SJSA1 (cell line): ENCODE results near the gene FZD1. TPM values are rescaled to one million over a fixed set of nuclear protein-coding genes. Genes with fewer than 3 reads are reported as not detected.

ENCODE experiments used
- DNase-seq, 2 experiments: peaks; one replicate each; pipeline ENCODE4 v3.0.0-alpha.2; 2015 to 2020; ENCODE audit warnings: low spot score in 2 of 2, low read depth in 1 of 2
- H3K27ac ChIP-seq: fragments of 250-450 bp; sonication (Bioruptor Pico); 2 replicates; pipeline ENCODE4 v1.5.1; 2020; ENCODE audit warnings: mild to moderate bottlenecking, moderate library complexity
- H3K27me3 ChIP-seq: fragments of 250-450 bp; sonication (Bioruptor Pico); replicated peaks from 2 replicates; pipeline ENCODE4 v1.5.1; 2020; ENCODE audit warnings: mild to moderate bottlenecking, moderate library complexity
- H3K36me3 ChIP-seq: fragments of 250-450 bp; sonication (Bioruptor Pico); 2 replicates; pipeline ENCODE4 v1.5.1; 2020; ENCODE audit warnings: mild to moderate bottlenecking
- H3K4me1 ChIP-seq: fragments of 250-450 bp; sonication (Bioruptor Pico); replicated peaks from 2 replicates; pipeline ENCODE4 v1.6.1; 2021; ENCODE audit warnings: mild to moderate bottlenecking
- H3K4me3 ChIP-seq: fragments of 250-450 bp; sonication (Bioruptor Pico); 2 replicates; pipeline ENCODE4 v1.5.1; 2020; ENCODE audit warnings: mild to moderate bottlenecking
- H3K9me3 ChIP-seq: fragments of 250-450 bp; sonication (Bioruptor Pico); replicated peaks from 2 replicates; pipeline ENCODE4 v1.5.1; 2020; ENCODE audit warnings: mild to moderate bottlenecking
- total RNA-seq: library from RNA; depleted of rRNA; stranded (reverse); fragments of >200 nt; shearing (Covaris generic); gene quantifications from 2 replicates; pipeline ENCODE4 v1.2.3, GENCODE V29; 2014; rRNA removed

FZD1 gene
- 9.9 and 11.6 TPM in 2 replicates for total RNA-seq

DNA sequence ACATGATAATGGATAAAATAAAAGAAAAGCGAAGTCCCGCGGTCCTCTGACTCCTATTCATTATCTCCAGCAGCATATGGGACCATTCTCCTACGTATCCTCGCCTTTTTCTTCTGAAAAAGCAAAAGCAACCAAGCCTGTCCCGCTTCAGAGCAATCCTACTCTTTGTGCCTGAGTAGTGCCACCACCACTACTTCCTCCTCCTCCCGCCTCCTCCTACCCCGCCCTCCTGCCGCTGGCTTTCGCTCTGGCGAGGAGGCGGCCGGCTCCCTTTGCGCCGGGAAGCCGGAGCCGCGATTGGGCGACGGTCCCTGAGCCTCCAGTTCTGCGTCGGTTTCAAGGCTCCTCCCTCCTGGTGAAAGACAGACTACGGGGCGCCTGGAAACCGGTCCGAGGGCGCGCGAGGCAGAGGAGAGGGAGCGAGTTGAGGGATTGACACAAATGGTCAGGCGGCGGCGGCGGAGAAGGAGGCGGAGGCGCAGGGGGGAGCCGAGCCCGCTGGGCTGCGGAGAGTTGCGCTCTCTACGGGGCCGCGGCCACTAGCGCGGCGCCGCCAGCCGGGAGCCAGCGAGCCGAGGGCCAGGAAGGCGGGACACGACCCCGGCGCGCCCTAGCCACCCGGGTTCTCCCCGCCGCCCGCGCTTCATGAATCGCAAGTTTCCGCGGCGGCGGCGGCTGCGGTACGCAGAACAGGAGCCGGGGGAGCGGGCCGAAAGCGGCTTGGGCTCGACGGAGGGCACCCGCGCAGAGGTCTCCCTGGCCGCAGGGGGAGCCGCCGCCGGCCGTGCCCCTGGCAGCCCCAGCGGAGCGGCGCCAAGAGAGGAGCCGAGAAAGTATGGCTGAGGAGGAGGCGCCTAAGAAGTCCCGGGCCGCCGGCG lies at the start of gene FZD1:
FZD1 (plus strand) TSS at position 388 of the 878 bp plus-strand sequence; CDS start at position 836, 448 bp downstream.
- H3K9me3 ChIP-seq = no peaks in the 10 kb centered on the region
- peaks cover 19% of the 10 kb centered on the region for H3K4me1 ChIP-seq
- H3K36me3 ChIP-seq = peaks cover 17% of the 10 kb centered on the region
- H3K27ac ChIP-seq = peak within 1 kb of the TSS; percentile 65
- no peaks in the 10 kb centered on the region; the same call in 1 of the 2 replicates for H3K27me3 ChIP-seq
- DNase-seq = peak; percentile 98 to 99
- peak within 1 kb of the TSS; percentile 76 for H3K4me3 ChIP-seq

- Histone ChIP-seq H3K9me3 (no peaks in the 10 kb centered on the region; the same call in 1 of the 2 replicates), H3K27ac (no peak overlapping the region), H3K27me3 (no peaks in the 10 kb centered on the region), H3K36me3 (no peaks in the 10 kb centered on the region), H3K4me1 (peaks cover 22% of the 10 kb centered on the region), H3K4me3 (no peak overlapping the region)
- DNase-seq = no peak
Measured at GRCh38 chr7:91226411-91226810, 37.8 kb upstream of the FZD1 start.

- H3K27ac ChIP-seq = peak overlapping the region; percentile 24
- DNase-seq = peak in 1 of 2 experiments; percentile 58
Measured at GRCh38 chr7:91228327-91228726, 35.9 kb upstream of the FZD1 start.

GRCh38 chr7:91228927-91229558 lies 35.2 kb upstream of the FZD1 start:
- Histone ChIP-seq H3K9me3 (no peaks in the 10 kb centered on the region; the same call in 1 of the 2 replicates), H3K27ac (peak overlapping the region; percentile 24), H3K27me3 (no peaks in the 10 kb centered on the region), H3K4me1 (peaks cover 22% of the 10 kb centered on the region), H3K4me3 (no peak overlapping the region), H3K36me3 (no peaks in the 10 kb centered on the region)
- DNase-seq = peak in 1 of 2 experiments; percentile 47

More at GRCh38 chr7:91228327-91228726, 35.9 kb upstream of the FZD1 start:
- Histone ChIP-seq H3K36me3 (no peaks in the 10 kb centered on the region), H3K9me3 (no peaks in the 10 kb centered on the region; the same call in 1 of the 2 replicates), H3K4me3 (no peak overlapping the region), H3K27me3 (no peaks in the 10 kb centered on the region), H3K4me1 (peaks cover 22% of the 10 kb centered on the region)

DNA sequence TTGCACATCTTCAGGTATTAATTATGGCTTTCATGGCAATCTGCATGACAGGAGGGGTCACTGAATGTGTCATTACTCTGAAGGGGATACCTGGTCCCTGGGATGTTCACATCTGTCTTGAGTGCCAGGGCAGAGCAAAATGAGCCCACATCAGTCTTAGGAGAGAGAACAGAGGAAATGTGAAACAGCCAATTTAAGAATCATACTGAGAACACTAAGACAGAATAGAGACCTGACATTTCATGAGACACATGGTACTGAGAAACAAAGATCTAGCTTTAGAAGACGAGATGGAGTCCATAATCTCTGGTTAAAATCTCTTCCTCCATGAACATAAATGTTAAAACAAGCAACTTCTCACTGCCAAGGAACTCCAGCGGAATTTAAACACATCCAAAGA lies 34.1 kb upstream of the FZD1 start:
- peaks cover 22% of the 10 kb centered on the region for H3K4me1 ChIP-seq
- no peaks in the 10 kb centered on the region for H3K27me3 ChIP-seq
- H3K9me3 ChIP-seq = no peaks in the 10 kb centered on the region; the same call in 1 of the 2 replicates
- no peak overlapping the region for H3K4me3 ChIP-seq
- H3K36me3 ChIP-seq = no peaks in the 10 kb centered on the region
- no peak for DNase-seq
- no peak overlapping the region for H3K27ac ChIP-seq

DNA sequence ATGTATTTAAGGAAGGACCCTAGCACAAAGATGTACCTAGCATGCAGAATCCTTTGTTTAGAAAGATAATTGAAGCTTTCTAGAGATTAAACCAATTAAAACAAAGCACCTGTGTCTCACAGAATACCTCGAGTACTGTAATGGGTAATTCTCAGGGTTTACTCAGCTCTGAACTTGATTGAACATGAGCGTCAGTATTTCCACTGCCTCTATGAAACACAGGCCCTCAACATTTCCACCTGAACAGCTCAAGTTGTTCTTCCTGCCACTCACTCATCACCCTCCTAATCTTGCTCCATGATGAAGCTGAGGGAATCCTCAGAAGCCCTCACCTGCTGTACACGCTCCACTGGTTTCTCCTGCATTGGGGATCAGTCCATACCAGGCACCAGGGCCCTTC lies 33.7 kb upstream of the FZD1 start:
- Histone ChIP-seq H3K27me3 (no peaks in the 10 kb centered on the region), H3K4me1 (peaks cover 22% of the 10 kb centered on the region), H3K36me3 (no peaks in the 10 kb centered on the region), H3K9me3 (no peaks in the 10 kb centered on the region; the same call in 1 of the 2 replicates), H3K4me3 (no peak overlapping the region), H3K27ac (no peak overlapping the region)
- no peak for DNase-seq

DNA sequence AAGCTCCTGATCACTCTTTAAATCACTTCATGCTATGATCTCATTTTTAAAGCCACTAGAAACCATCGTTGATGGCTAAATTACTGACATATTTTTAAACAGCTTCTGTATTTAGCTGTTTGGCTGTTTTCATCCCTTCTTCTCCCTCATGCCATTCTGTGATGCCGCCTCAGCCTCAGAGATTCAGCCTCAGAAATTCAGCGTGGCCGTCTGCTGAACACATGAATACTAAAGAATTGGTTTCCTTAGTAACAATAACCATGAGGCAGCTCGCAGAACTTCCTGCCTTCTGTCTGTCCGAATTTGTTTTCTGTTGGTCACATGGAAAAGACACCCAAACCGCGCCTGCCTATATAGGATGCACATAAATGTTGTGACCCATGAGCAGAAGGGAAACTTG lies 31.0 kb upstream of the FZD1 start:
- H3K4me1 ChIP-seq = peaks cover 16% of the 10 kb centered on the region
- no peaks in the 10 kb centered on the region for H3K36me3 ChIP-seq
- no peaks in the 10 kb centered on the region for H3K27me3 ChIP-seq
- no peak overlapping the region for H3K27ac ChIP-seq
- no peaks in the 10 kb centered on the region for H3K9me3 ChIP-seq
- H3K4me3 ChIP-seq = no peak overlapping the region
- no peak for DNase-seq

GRCh38 chr7:91235211-91235832 lies 28.9 kb upstream of the FZD1 start:
- Histone ChIP-seq H3K9me3 (no peaks in the 10 kb centered on the region), H3K4me1 (peaks cover 11% of the 10 kb centered on the region), H3K27me3 (no peaks in the 10 kb centered on the region), H3K4me3 (no peak overlapping the region), H3K36me3 (no peaks in the 10 kb centered on the region), H3K27ac (no peak overlapping the region)
- no peak for DNase-seq

DNA sequence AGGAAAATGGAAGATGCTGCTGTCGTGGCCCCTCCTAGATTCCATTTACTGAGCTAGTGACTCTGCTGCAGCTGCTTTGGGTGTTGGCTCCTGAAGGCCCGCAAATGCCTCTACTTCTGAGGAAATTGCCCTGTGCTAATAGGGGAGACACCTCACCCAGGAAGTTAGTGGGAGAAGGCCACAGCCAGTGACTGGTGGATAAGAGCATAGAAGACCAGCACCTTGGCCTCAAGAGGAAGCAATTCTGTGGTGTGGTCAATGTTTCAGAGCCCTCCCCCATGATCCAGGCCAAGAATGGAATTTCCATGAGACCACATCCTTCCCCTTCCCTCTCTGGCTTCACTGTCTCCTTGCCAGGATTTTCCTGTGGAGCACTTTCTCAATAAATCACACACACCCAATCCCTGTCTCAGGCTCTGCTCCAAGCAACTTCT lies 25.0 kb upstream of the FZD1 start:
- peak overlapping the region; percentile 21; the same call in 1 of the 2 replicates for H3K27ac ChIP-seq
- no peak overlapping the region for H3K4me3 ChIP-seq
- H3K27me3 ChIP-seq = no peaks in the 10 kb centered on the region
- no peaks in the 10 kb centered on the region for H3K9me3 ChIP-seq
- H3K4me1 ChIP-seq = peaks cover 11% of the 10 kb centered on the region
- peak; percentile 38 to 43 for DNase-seq
- H3K36me3 ChIP-seq = no peaks in the 10 kb centered on the region

GRCh38 chr7:91239772-91240171 lies 24.5 kb upstream of the FZD1 start:
- peaks cover 11% of the 10 kb centered on the region for H3K4me1 ChIP-seq
- no peak overlapping the region; the same call in 1 of the 2 replicates for H3K27ac ChIP-seq
- no peaks in the 10 kb centered on the region for H3K36me3 ChIP-seq
- H3K4me3 ChIP-seq = no peak overlapping the region
- DNase-seq = no peak
- H3K9me3 ChIP-seq = no peaks in the 10 kb centered on the region
- no peaks in the 10 kb centered on the region for H3K27me3 ChIP-seq

DNA sequence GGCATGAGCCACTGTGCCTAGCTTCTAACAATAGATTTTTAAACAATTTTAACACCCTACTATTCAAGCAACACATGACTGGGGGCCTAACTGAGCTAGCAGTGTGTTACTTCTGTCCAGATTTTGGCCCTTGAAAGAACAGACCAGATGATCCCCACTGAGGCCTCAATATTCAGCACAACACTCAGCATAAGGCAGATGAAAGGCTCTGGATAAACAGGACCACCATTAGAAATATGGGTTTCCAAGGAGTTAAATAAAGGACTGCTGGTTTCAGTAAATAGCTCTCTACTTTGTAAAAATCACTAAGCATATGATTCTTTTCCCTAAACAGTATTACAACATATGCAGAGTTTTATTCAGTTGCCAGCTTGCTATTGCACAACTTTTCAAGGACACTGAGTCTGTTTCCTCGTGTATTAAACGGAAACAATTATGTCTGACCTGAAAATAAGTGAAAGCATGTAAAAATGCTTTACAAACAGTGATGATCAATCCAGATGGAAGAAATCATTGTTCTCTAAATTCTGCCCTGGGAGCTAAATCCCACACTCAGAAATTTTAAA lies 23.8 kb upstream of the FZD1 start:
- no peak for DNase-seq
- Histone ChIP-seq H3K36me3 (no peaks in the 10 kb centered on the region), H3K27me3 (no peaks in the 10 kb centered on the region), H3K27ac (no peak overlapping the region), H3K4me1 (peaks cover 11% of the 10 kb centered on the region), H3K9me3 (no peaks in the 10 kb centered on the region), H3K4me3 (no peak overlapping the region)

DNA sequence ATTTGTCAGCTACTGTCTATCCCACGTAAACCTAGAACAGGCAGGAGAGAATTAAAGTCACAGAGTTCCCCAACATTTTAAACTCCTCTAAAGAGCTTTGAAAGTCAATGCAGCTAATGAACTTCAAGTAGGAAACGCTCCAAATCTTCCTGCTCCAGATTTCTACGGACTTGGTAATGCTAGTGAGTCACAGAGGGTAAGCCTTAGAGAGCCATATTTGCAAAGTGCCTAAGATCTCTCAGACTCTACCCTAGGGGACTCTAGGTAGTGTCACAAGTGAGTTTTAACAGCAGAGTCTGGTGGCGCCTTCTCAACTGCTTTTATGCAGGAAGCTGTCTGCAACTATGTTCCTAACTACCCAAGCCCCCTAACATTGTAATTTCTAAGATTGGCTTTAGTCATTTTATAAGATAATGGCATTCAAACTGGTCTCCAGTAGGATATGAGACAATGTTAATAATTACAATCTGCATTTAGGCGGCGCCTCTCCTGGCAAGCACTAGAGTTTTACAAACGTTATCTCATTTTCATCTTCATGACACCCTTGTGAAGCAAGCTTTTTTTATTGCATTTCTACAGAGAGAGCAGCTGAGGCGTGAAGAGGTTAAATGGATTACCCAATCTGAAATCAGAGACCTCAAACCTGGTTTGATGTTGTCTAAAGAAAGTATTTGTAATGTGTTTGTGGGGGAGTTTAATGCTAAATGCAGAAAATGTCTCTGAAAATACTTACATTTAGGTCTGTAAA lies 22.0 kb upstream of the FZD1 start:
- H3K27ac ChIP-seq = no peak overlapping the region
- no peak for DNase-seq
- H3K4me3 ChIP-seq = no peak overlapping the region
- peaks cover 11% of the 10 kb centered on the region for H3K4me1 ChIP-seq
- H3K36me3 ChIP-seq = no peaks in the 10 kb centered on the region
- H3K9me3 ChIP-seq = no peaks in the 10 kb centered on the region
- no peaks in the 10 kb centered on the region for H3K27me3 ChIP-seq
